Right cardiac atrium (tissue), 5 donors: ENCODE results near the gene PTOV1. TPM values are rescaled to one million over a fixed set of nuclear protein-coding genes. Genes with fewer than 3 reads are reported as not detected.
A peak's percentile ranks its signal among the peaks of the same experiment; 100 is the strongest.

Source experiments
- ATAC-seq, 2 donors: fragments of 200-7000 bp; cut with Tn5 transposase; one replicate each; pipeline versions ENCODE4 v1.8.0 to v1.9.1; 2020; ENCODE audit warnings: moderate library complexity in 2 of 2, mild to moderate bottlenecking in 1 of 2
- DNase-seq, 3 donors: peaks; one replicate each; pipeline ENCODE4 v3.0.0-alpha.2; 2020
- H3K27ac ChIP-seq: one replicate; pipeline ENCODE4 v1.5.1; 2013; ENCODE audit warnings: mild to moderate bottlenecking, low read length, control low read depth, moderate library complexity
- H3K27me3 ChIP-seq: one replicate; pipeline ENCODE4 v1.6.1; 2013; ENCODE audit not compliant: control insufficient read depth, insufficient read depth
- H3K4me1 ChIP-seq: one replicate; pipeline ENCODE4 v1.6.1; 2013; ENCODE audit warnings: low read length; ENCODE audit not compliant: control insufficient read depth, insufficient read depth
- H3K4me3 ChIP-seq: one replicate; pipeline ENCODE4 v1.5.1; 2013; ENCODE audit warnings: low read length, control low read depth
- H3K9me3 ChIP-seq: one replicate; pipeline ENCODE4 v1.6.1; 2013; ENCODE audit warnings: low read length; ENCODE audit not compliant: control insufficient read depth
- WGBS: extraction: QIAGEN DNeasy Blood & Tissue Kit; methylation state at CpG from one replicate; pipeline ENCODE4 v1.1.7; 2013; 5-methylcytosine and 5-hydroxymethylcytosine counted together
- intact Hi-C, 4 donors: fragments of 100-400 bp; cut with DNase I; formaldehyde crosslinking; loops; one replicate each; pipeline versions ENCODE4 v1.11.0 to v1.14.0; 2022 to 2023
- polyA plus RNA-seq: library from polyadenylated mRNA; stranded (reverse); fragments of 200-250 nt; gene quantifications from one replicate; pipeline ENCODE4 v1.2.3, GENCODE V29; 2013
- total RNA-seq, 4 donors: library from RNA; stranded (reverse); fragmentation: NEBNext Ultra II Directional; extraction: Animal tissue kit (Norgen Biotek cat#: 25700); gene quantifications; one replicate each; pipeline ENCODE4 v1.2.1, GENCODE V29; 2021
- donor health status: healthy with polysubstance abuse.
- donor health status: DM: no; HTN: yes; CAD: no.
- donor health status: DM: no; HTN: no; CAD: no.
- donor health status: DM: no; HTN: yes; CAD: no; lungs with severe emphysema.
- donor health status: DM: yes; HTN: yes; CAD: no.

The PTOV1 gene
- total and polyA plus RNA-seq, 5 donors: 127 to 146 (median 138) TPM

DNA sequence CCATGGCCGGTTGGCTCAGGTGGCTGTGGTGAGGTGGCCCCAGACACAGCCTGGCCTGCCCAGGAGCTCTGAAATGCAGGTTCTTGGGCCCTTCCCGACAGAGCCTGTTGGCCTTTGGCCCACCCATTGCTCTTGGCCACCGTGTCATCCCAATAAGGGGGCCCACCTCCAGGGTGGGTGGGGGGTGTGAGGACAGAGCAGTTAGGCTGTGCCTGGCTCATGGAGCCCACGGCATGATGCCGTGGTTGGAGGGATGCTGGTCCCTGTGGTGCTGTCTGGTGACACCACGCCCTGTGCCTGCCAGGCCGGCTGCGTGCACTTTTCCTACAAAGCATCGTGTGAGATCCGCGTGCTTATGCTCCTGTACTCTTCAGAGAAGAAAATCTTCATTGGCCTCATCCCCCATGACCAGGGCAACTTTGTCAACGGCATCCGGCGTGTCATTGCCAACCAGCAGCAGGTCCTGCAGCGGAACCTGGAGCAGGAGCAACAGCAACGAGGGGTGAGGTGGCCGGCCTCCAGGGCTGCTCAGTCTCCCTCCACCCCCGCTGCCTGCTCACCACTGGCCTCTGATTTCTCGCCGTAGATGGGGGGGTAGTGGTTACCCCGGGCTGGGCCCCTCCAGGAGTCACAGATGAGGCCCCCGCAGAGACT is 8.8 kb downstream of the PTOV1 start:
- intact Hi-C loops: loop anchor here in 2 of 4 donors (10.0 kb wide), 2 partner anchors 45 to 175 kb away; partner anchors contain the start of genes FUZ (in 2 of the 2), MED25 (in 2 of the 2) and ADM5 (in 1 of the 2)

DNA sequence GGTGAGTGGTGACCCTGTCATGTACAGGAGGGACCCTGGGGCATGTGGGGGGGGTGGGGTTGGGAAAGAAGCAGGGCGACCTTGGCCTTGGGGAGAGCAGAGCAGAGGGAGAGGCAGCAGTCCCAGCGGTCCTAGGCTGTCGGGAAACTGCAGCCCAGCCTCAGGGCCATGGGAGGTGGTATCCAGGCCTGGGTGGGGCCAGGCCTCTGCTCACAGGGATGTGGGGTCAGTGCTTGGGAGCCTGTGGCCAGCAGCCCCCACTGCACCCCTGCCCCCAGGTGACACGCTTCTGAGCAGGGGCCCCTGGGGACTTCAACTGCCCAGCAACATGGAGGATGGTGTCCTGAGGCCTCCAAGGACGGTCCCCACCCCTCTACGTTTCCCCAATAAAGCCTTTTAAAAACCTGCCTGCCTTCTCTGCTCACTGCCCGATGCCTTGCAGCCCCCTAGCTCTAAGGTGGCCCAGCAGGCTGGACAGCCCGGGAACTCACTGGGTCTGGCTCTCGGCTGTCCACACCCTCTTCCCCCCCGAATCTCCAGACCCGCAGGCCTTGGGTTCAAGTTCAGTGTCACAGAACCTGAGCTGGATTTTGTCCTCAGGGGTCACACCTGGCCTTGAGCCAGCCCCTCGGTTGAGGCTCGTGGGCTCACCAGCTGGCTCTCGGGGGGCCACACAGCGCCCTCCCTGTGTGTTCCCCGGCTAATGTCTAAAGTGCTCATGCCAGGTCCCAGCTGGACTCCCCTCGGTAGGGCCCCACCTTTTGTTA is 9.6 kb downstream of the PTOV1 start:
- Histone ChIP-seq H3K9me3 (no peaks in the 10 kb centered on the region), H3K4me1 (peaks cover 2% of the 10 kb centered on the region), H3K4me3 (no peak overlapping the region), H3K27me3 (no peaks in the 10 kb centered on the region), H3K27ac (no peak overlapping the region)
- no peak for ATAC-seq
- WGBS: 66% methylated on average over 17 of the region's 17 CpGs
- intact Hi-C loops: loop anchor here in 2 of 4 donors (10.0 kb wide), 1 partner anchor 46 kb away; the partner anchor contains the start of genes FUZ (in 2 of the 2) and MED25 (in 2 of the 2)
- peak in 2 of 3 donors; percentile 52 to 61 for DNase-seq

More for the DNA sequence above, 8.8 kb downstream of the PTOV1 start:
- Histone ChIP-seq H3K27ac (no peak overlapping the region), H3K4me3 (no peak overlapping the region), H3K4me1 (no peaks in the 10 kb centered on the region), H3K9me3 (no peaks in the 10 kb centered on the region), H3K27me3 (no peaks in the 10 kb centered on the region)
- DNase-seq (peak; percentile 18 to 61 (median 60)), ATAC-seq (no peak)
- WGBS: 80% methylated on average over 22 of the region's 22 CpGs

DNA sequence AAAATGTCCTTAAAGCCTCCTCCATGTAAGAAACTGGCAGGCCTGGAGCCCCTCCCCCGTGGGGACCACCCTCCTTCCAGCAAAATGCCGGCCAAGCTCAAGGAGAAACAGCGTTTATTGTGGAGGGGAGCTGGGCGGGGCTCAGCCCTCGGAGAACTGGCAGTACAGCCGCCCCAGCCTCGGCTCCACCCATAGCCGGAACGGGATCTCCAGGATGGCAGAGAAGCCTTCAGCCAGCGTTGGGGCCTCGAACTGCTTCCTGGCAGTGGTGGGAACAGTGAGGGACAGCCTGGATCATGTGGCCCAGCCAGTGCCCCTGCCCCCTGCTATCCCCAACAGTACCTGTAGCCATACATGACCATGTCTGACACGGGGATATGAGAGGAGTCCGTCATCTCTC is 10.1 kb downstream of the PTOV1 start:
- intact Hi-C loops: loop anchor here in 2 of 4 donors (10.0 kb wide), 1 partner anchor 46 kb away; the partner anchor contains the start of genes FUZ (in 2 of the 2) and MED25 (in 2 of the 2)
- peaks cover 2% of the 10 kb centered on the region for H3K4me1 ChIP-seq
- 34% methylated on average over 13 of the region's 13 CpGs for WGBS
- H3K4me3 ChIP-seq: no peak overlapping the region
- DNase-seq (peak; percentile 80 to 94 (median 84)), ATAC-seq (peak; percentile 26 to 27)
- H3K9me3 ChIP-seq: no peaks in the 10 kb centered on the region
- H3K27ac ChIP-seq: no peak overlapping the region
- H3K27me3 ChIP-seq: no peaks in the 10 kb centered on the region

DNA sequence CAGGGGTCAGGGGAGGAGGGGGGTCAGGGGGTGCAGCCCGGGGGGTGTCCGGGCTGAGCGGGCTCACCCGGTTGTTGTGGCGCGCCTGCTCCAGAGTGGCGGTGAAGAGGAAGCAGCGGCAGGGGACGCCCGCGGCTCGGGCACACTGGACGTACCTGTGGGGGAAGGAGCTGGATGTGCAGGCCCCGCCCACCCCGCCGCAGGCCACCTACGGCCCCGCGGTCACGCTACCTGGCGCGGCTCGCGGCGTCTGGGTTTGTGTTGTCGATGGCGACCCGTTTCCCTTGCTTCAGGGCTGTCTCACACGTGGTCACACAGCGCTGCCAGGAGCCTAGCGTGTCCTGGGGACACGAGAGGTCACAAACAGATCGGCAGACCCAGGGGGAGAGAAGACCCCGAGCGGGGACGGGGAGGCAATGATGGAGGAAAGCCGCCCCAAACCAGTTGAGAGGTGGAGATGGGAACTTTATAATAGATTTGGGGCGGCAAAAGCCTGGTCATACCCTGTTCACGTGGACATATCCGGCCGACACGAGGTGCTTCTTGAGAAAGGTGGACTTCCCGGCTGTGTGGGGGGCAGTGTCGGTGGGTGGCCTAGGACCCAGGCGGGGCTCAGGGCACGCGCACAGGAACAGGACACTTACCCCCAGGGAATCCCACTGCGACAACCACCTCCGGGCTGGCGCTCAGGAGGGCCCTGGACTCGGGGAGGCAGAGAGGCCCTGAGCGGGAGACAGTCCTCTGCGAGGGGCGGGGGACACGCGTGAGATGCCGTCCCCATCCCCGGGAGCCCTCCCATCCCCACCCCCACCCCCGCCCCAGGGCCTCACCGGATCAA is 10.8 kb downstream of the PTOV1 start:
- ATAC-seq: no peak
- H3K4me1 ChIP-seq: peaks cover 2% of the 10 kb centered on the region
- no peaks in the 10 kb centered on the region for H3K9me3 ChIP-seq
- intact Hi-C loops: loop anchor here in 2 of 4 donors (10.0 kb wide), 1 partner anchor 47 kb away; the partner anchor contains the start of genes FUZ (in 2 of the 2) and MED25 (in 2 of the 2)
- DNase-seq: peak; percentile 14 to 73 (median 69)
- no peak overlapping the region for H3K27ac ChIP-seq
- WGBS: 85% methylated on average over 60 of the region's 60 CpGs
- H3K4me3 ChIP-seq: no peak overlapping the region
- H3K27me3 ChIP-seq: no peaks in the 10 kb centered on the region

DNA sequence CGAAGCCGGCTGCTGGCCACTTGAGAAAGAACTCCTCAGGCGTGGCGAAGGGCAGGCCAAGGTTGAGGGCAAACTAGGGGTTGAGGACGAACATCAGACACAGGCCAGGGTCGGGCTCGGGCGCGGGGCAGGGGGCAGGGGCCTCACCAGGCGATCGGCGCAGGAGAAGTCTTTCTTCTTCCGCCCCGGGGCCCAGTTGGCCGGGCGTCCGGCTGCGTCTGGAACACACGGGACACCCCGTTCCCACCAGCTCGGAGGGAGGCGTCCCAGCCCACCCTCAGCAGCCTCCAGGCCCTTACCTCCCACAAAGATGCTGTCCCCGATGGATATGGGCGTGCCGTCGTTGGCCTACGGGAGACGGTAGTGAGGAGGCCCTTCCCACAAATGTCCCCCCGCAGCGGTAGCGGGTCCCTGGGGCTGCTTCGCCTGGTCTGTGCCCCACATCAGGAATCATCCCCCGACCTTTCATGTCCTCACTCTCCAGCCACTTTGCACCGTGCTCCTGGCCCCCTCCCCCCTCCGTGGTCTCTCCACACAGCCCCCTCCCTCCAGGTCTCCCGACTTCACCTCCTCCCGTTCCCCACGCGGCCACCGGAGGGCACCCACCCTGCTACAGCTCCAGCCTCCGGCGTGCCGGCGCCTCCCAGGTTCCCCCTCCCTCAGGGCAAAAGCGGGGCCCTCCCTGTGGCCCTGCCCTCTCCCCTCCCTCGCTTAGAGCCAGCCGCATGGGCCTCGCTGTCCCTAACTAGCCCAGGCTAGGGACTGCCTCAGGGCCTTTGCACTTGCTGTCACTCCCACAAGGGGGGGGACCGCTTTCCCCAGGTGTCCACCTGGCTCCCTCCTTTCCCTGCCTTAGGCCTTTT is 11.7 kb downstream of the PTOV1 start:
- ATAC-seq (no peak), DNase-seq (peak; percentile 27 to 77 (median 70))
- H3K4me1 ChIP-seq: peaks cover 2% of the 10 kb centered on the region
- no peaks in the 10 kb centered on the region for H3K27me3 ChIP-seq
- H3K4me3 ChIP-seq: no peak overlapping the region
- 76% methylated on average over 49 of the region's 49 CpGs for WGBS
- intact Hi-C loops: loop anchor here in 2 of 4 donors (10.0 kb wide), 1 partner anchor 48 kb away; the partner anchor contains the start of genes FUZ (in 2 of the 2) and MED25 (in 2 of the 2)
- H3K27ac ChIP-seq: no peak overlapping the region
- H3K9me3 ChIP-seq: no peaks in the 10 kb centered on the region

DNA sequence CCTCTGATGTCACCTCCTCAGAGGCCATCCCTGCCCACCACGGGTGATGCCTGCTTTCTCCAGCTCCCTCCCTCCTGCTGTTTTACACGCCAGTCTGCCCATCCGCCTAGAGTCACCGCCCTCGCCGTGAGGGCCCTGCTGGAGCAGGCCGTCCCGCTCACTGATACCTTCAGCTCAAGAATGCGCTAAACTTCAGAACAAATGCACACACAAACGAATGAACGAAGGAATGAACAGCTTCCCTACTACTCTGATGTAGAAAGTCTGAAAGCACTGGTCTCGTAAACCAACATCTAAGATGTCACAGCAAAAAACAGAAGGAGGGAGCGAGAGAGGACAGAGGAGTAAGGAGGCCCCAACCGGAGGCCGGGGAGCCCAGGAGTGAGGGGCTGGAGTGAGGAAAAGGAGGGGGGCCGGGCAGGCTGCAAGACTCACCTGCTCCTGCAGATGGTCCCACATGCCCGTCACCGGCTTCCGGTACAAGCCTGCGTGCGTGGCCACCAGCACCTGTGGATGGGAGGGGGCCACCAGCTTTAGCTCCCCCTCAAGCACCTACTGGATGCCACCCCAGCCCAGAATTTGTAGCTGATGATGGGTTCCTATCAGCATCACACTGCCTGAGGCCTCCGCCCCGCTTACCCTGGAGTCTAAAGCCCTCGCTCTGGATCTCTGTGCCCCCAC is 12.4 kb downstream of the PTOV1 start:
- intact Hi-C loops: loop anchor here in 2 of 4 donors (10.0 kb wide), 1 partner anchor 49 kb away; the partner anchor contains the start of genes FUZ (in 2 of the 2) and MED25 (in 2 of the 2)
- Histone ChIP-seq H3K27me3 (no peaks in the 10 kb centered on the region), H3K4me3 (no peak overlapping the region), H3K4me1 (peaks cover 2% of the 10 kb centered on the region), H3K27ac (no peak overlapping the region), H3K9me3 (no peaks in the 10 kb centered on the region)
- 93% methylated on average over 24 of the region's 24 CpGs for WGBS
- ATAC-seq (no peak), DNase-seq (peak in 2 of 3 donors; percentile 22 to 40)

DNA sequence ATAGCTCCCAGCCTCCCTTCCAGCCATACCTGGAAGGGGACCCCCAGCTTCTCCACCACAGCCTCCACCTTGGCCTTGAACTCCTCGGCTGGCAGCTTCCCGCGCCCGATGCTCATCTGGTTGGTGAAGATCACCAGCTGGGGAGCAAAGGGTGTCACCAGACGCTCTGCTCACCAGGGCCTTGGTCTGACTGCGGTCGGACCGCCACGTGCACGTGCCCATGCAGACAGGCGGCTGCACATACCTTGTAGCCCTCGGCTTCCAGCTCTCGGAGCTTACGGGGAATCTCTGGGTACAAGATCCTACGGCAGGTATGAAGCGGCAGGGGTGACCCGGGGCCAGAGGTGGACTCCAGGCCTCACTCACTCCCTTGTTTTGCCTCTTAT is 13.0 kb downstream of the PTOV1 start:
- intact Hi-C loops: loop anchor here in 2 of 4 donors (10.0 kb wide), 1 partner anchor 49 kb away; the partner anchor contains the start of genes FUZ (in 2 of the 2) and MED25 (in 2 of the 2)
- WGBS: 91% methylated on average over 17 of the region's 17 CpGs
- Histone ChIP-seq H3K27ac (no peak overlapping the region), H3K4me3 (no peak overlapping the region), H3K27me3 (no peaks in the 10 kb centered on the region), H3K9me3 (no peaks in the 10 kb centered on the region), H3K4me1 (peaks cover 2% of the 10 kb centered on the region)
- DNase-seq: peak; percentile 23 to 62 (median 54)
- no peak for ATAC-seq

DNA sequence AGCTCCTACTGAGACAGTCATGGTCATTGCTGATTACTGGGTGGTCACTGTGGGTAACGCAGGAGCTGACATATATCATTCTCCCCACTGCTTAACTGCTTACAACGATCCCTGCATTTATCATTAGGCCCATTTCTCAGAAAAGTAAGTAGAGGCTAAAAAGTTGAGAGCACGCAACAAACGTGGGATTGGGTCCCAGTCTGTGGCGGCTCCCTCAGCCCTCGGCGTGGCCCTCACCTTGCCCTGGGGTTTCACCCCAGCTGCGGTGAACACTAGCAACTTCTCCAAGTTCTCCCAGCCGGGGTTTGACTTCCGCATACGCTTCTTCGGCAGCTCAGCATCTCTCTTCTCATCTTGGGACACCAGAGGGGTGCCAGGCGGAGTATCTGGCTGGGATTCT is 13.9 kb downstream of the PTOV1 start:
- no peak overlapping the region for H3K27ac ChIP-seq
- H3K4me1 ChIP-seq: peaks cover 2% of the 10 kb centered on the region
- H3K9me3 ChIP-seq: no peaks in the 10 kb centered on the region
- peak in 1 of 3 donors; percentile 12 for DNase-seq
- H3K4me3 ChIP-seq: no peak overlapping the region
- WGBS: 89% methylated on average over 13 of the region's 13 CpGs
- intact Hi-C loops: loop anchor here in 3 of 4 donors (5.0 to 10.0 kb wide), 2 partner anchors 48 to 50 kb away; partner anchors contain the start of genes MED25 (in 3 of the 3) and FUZ (in 2 of the 3)
- ATAC-seq: no peak
- no peaks in the 10 kb centered on the region for H3K27me3 ChIP-seq
